ENCODE data around the gene MFAP2.
A peak's percentile ranks its signal among the peaks of the same experiment; 100 is the strongest.
"Not testable (repeated sequence)": the region's sequence is repeated elsewhere in the genome, so short reads cannot be mapped to it uniquely, and the experiment has no call there.

The MFAP2 gene

GRCh38 chr1:16961297-16962133 is 18.9 kb downstream of the MFAP2 start:
- Histone ChIP-seq H3K79me2 (ENCODE audit: control insufficient read depth, insufficient read depth, low read length, unreplicated experiment) (no peaks in the 10 kb centered on the region), H3K4me3 (ENCODE audit: low read depth, low read length) (peak overlapping the region; percentile 64), H3K36me3 (ENCODE audit: insufficient read depth, low read length) (no peaks in the 10 kb centered on the region), H3K27ac (ENCODE audit: low read depth, low read length) (no peak overlapping the region), H2AFZ (ENCODE audit: low read length, unreplicated experiment) (peak overlapping the region; percentile 33), H3K4me1 (ENCODE audit: control insufficient read depth, insufficient read depth, low read length, unreplicated experiment) (no peaks in the 10 kb centered on the region), H3K27me3 (ENCODE audit: insufficient read depth, low read length) (no peaks in the 10 kb centered on the region)

- Histone ChIP-seq H3K27me3 (ENCODE audit: insufficient read depth, low read length) (no peaks in the 10 kb centered on the region), H3K79me2 (ENCODE audit: control insufficient read depth, insufficient read depth, low read length, unreplicated experiment) (no peaks in the 10 kb centered on the region), H2AFZ (ENCODE audit: low read length, unreplicated experiment) (peak overlapping the region; percentile 33), H3K4me1 (ENCODE audit: control insufficient read depth, insufficient read depth, low read length, unreplicated experiment) (no peaks in the 10 kb centered on the region), H3K36me3 (ENCODE audit: insufficient read depth, low read length) (no peaks in the 10 kb centered on the region), H3K4me3 (ENCODE audit: low read depth, low read length) (peak overlapping the region; percentile 64), H3K27ac (ENCODE audit: low read depth, low read length) (no peak overlapping the region)
These were observed 19.7 kb downstream of the MFAP2 start for GRCh38 chr1:16960560-16961296.

GRCh38 chr1:16958475-16958874 is 21.9 kb downstream of the MFAP2 start:
- Histone ChIP-seq H3K4me3 (ENCODE audit: low read depth, low read length) (no peak overlapping the region), H3K27ac (ENCODE audit: low read depth, low read length) (no peak overlapping the region), H3K4me1 (ENCODE audit: control insufficient read depth, insufficient read depth, low read length, unreplicated experiment) (no peaks in the 10 kb centered on the region), H3K79me2 (ENCODE audit: control insufficient read depth, insufficient read depth, low read length, unreplicated experiment) (no peaks in the 10 kb centered on the region), H2AFZ (ENCODE audit: low read length, unreplicated experiment) (no peak overlapping the region), H3K27me3 (ENCODE audit: insufficient read depth, low read length) (no peaks in the 10 kb centered on the region), H3K36me3 (ENCODE audit: insufficient read depth, low read length) (no peaks in the 10 kb centered on the region)

DNA sequence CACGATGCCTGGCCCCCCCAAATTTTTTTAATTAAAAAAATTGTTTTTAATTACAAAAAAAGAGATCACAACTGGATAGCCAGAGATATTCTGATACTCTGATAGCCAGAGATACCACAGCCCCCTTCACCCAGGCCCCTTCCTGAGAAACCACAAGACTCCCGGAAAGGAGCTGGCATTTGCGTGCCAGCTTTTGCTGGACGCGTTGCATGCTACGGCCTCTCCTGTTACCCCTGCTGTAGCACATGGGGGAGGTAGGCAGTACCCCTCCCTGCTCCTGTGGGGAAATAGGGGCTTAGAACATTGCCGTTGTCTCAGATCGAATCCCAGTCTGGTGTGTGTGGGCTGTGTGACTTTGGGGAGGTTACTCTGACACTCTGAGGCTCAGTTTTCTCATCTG is 22.7 kb downstream of the MFAP2 start:
- no peaks in the 10 kb centered on the region for H3K4me1 ChIP-seq (ENCODE audit: control insufficient read depth, insufficient read depth, low read length, unreplicated experiment)
- no peaks in the 10 kb centered on the region for H3K27me3 ChIP-seq (ENCODE audit: insufficient read depth, low read length)
- no peak overlapping the region for H3K4me3 ChIP-seq (ENCODE audit: low read depth, low read length)
- H2AFZ ChIP-seq (ENCODE audit: low read length, unreplicated experiment), result no peak overlapping the region
- no peaks in the 10 kb centered on the region for H3K79me2 ChIP-seq (ENCODE audit: control insufficient read depth, insufficient read depth, low read length, unreplicated experiment)
- no peak overlapping the region for H3K27ac ChIP-seq (ENCODE audit: low read depth, low read length)
- no peaks in the 10 kb centered on the region for H3K36me3 ChIP-seq (ENCODE audit: insufficient read depth, low read length)

- H3K79me2 ChIP-seq (ENCODE audit: control insufficient read depth, insufficient read depth, low read length, unreplicated experiment), result no peaks in the 10 kb centered on the region
- no peaks in the 10 kb centered on the region for H3K4me1 ChIP-seq (ENCODE audit: control insufficient read depth, insufficient read depth, low read length, unreplicated experiment)
- H2AFZ ChIP-seq (ENCODE audit: low read length, unreplicated experiment), result no peak overlapping the region
- H3K27ac ChIP-seq (ENCODE audit: low read depth, low read length), result no peak overlapping the region
- no peaks in the 10 kb centered on the region for H3K27me3 ChIP-seq (ENCODE audit: insufficient read depth, low read length)
- H3K4me3 ChIP-seq (ENCODE audit: low read depth, low read length), result no peak overlapping the region
- no peaks in the 10 kb centered on the region for H3K36me3 ChIP-seq (ENCODE audit: insufficient read depth, low read length)
These were observed 23.6 kb downstream of the MFAP2 start for GRCh38 chr1:16956775-16957174.

DNA sequence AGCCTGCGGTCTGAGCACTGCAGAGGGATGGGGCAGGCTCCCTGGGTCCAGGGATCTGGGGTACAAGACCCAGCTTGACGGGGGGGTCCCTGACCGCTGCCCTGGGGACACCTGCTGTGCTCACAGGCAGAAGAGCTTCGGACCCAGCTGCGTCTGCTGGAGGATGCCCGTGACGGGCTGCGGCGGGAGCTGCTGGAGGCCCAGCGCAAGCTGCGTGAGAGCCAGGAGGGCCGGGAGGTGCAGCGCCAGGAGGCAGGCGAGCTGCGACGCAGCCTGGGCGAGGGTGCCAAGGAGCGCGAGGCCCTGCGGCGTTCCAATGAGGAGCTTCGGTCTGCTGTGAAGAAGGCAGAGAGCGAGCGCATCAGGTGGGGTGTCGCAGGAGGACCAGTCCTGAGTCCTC is 25.2 kb downstream of the MFAP2 start:
- H3K27me3 ChIP-seq (ENCODE audit: insufficient read depth, low read length), result no peaks in the 10 kb centered on the region
- no peak overlapping the region for H3K27ac ChIP-seq (ENCODE audit: low read depth, low read length)
- H2AFZ ChIP-seq (ENCODE audit: low read length, unreplicated experiment), result no peak overlapping the region
- no peaks in the 10 kb centered on the region for H3K4me1 ChIP-seq (ENCODE audit: control insufficient read depth, insufficient read depth, low read length, unreplicated experiment)
- H3K4me3 ChIP-seq (ENCODE audit: low read depth, low read length), result no peak overlapping the region
- H3K36me3 ChIP-seq (ENCODE audit: insufficient read depth, low read length), result no peaks in the 10 kb centered on the region
- H3K79me2 ChIP-seq (ENCODE audit: control insufficient read depth, insufficient read depth, low read length, unreplicated experiment), result no peaks in the 10 kb centered on the region

DNA sequence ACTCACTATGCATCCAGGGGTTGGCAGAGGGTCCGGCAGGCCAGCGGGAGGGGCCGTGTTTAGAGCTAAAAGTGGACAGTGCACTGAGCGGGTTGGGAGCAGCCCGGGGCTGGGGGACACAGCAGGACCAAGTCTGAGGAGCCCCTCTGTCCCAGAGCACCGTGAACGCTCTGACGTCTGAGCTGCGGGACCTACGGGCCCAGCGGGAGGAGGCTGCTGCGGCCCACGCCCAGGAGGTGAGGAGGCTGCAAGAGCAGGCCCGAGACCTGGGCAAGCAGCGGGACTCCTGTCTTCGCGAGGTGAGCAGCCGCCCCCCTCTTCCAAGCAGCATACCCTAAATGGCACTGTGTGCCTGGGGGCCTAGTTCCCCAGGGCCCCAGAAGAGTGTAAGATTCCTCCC is 25.8 kb downstream of the MFAP2 start:
- no peaks in the 10 kb centered on the region for H3K36me3 ChIP-seq (ENCODE audit: insufficient read depth, low read length)
- H3K4me3 ChIP-seq (ENCODE audit: low read depth, low read length), result no peak overlapping the region
- H2AFZ ChIP-seq (ENCODE audit: low read length, unreplicated experiment), result no peak overlapping the region
- no peaks in the 10 kb centered on the region for H3K4me1 ChIP-seq (ENCODE audit: control insufficient read depth, insufficient read depth, low read length, unreplicated experiment)
- H3K79me2 ChIP-seq (ENCODE audit: control insufficient read depth, insufficient read depth, low read length, unreplicated experiment), result no peaks in the 10 kb centered on the region
- no peaks in the 10 kb centered on the region for H3K27me3 ChIP-seq (ENCODE audit: insufficient read depth, low read length)
- H3K27ac ChIP-seq (ENCODE audit: low read depth, low read length), result no peak overlapping the region

DNA sequence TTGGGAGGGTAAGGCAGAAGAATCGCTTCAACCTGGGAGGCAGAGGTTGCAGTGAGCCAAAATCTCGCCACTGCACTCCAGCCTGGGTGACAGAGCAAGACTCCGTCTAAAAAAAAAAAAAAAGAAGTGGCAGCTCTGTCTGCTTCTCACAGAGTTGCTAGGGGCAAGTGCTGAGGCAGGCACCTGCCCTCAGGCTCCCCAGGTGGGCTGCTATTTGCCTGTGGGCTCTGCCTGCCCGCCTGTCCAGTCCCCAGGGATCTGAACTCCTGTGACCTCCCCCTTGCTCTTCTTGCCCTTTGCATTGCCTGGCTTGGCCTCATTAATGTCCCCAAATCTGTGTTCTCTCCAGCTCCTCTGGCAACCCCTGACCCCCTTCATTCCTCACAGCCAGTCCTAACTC is 28.0 kb downstream of the MFAP2 start:
- H3K79me2 ChIP-seq (ENCODE audit: control insufficient read depth, insufficient read depth, low read length, unreplicated experiment); H3K27ac ChIP-seq (ENCODE audit: low read depth, low read length); H3K4me3 ChIP-seq (ENCODE audit: low read depth, low read length); H3K36me3 ChIP-seq (ENCODE audit: insufficient read depth, low read length); H2AFZ ChIP-seq (ENCODE audit: low read length, unreplicated experiment); H3K4me1 ChIP-seq (ENCODE audit: control insufficient read depth, insufficient read depth, low read length, unreplicated experiment); H3K27me3 ChIP-seq (ENCODE audit: insufficient read depth, low read length): not testable (repeated sequence)

GRCh38 chr1:16949026-16949425 is 31.4 kb downstream of the MFAP2 start:
- not testable (repeated sequence) for H3K27me3 ChIP-seq (ENCODE audit: insufficient read depth, low read length); H3K79me2 ChIP-seq (ENCODE audit: control insufficient read depth, insufficient read depth, low read length, unreplicated experiment); H3K36me3 ChIP-seq (ENCODE audit: insufficient read depth, low read length); H2AFZ ChIP-seq (ENCODE audit: low read length, unreplicated experiment); H3K27ac ChIP-seq (ENCODE audit: low read depth, low read length); H3K4me3 ChIP-seq (ENCODE audit: low read depth, low read length); H3K4me1 ChIP-seq (ENCODE audit: control insufficient read depth, insufficient read depth, low read length, unreplicated experiment)

DNA sequence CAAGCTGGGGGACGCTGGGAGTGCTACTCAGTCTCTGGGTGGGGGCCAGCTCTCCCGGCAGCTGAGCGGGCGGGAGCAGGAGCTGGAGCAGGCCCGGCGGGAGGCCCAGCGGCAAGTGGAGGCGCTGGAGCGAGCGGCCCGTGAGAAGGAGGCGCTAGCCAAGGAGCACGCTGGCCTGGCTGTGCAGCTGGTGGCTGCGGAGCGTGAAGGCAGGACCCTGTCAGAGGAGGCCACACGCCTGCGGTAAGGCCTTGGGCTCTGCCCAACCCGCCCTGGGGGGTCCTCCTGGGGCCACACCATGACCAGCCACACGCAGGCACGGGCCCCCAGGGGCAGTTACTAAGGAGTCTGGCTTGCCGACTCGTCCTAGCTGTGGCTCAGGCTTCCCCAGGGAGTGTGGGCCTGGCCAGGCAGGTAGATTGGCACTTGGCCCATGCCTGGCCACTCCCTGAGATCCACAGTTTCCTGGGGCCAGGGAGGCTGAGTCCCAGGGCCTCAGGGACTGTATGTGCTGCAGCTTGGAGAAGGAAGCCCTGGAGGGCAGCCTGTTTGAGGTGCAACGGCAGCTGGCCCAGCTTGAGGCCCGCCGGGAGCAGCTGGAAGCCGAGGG is 32.0 kb downstream of the MFAP2 start:
- H3K27ac ChIP-seq (ENCODE audit: low read depth, low read length); H2AFZ ChIP-seq (ENCODE audit: low read length, unreplicated experiment); H3K4me3 ChIP-seq (ENCODE audit: low read depth, low read length); H3K36me3 ChIP-seq (ENCODE audit: insufficient read depth, low read length); H3K4me1 ChIP-seq (ENCODE audit: control insufficient read depth, insufficient read depth, low read length, unreplicated experiment); H3K79me2 ChIP-seq (ENCODE audit: control insufficient read depth, insufficient read depth, low read length, unreplicated experiment); H3K27me3 ChIP-seq (ENCODE audit: insufficient read depth, low read length): not testable (repeated sequence)

DNA sequence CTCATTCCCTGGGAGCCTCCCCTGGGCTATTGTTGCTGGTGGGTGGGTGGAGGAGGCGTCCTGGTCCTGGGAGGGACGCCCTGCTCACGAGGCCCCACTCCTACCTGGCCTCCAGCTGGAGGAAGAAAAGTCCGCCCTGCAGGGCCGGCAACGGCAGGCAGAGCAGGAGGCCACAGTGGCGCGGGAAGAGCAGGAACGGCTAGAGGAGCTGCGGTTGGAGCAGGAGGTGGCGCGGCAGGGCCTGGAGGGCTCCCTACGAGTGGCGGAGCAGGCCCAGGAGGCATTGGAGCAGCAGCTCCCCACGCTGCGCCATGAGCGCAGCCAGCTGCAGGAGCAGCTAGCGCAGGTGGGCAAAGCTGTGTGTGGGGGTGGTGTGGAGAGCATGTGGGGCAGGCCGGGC is 33.8 kb downstream of the MFAP2 start:
- Histone ChIP-seq H3K4me3 (ENCODE audit: low read depth, low read length) (no peak overlapping the region), H3K27ac (ENCODE audit: low read depth, low read length) (no peak overlapping the region), H3K4me1 (ENCODE audit: control insufficient read depth, insufficient read depth, low read length, unreplicated experiment) (no peaks in the 10 kb centered on the region), H3K36me3 (ENCODE audit: insufficient read depth, low read length) (no peaks in the 10 kb centered on the region), H3K79me2 (ENCODE audit: control insufficient read depth, insufficient read depth, low read length, unreplicated experiment) (no peaks in the 10 kb centered on the region), H2AFZ (ENCODE audit: low read length, unreplicated experiment) (no peak overlapping the region), H3K27me3 (ENCODE audit: insufficient read depth, low read length) (no peaks in the 10 kb centered on the region)
